H1 (cell line): ENCODE data around the gene RBP3. TPM values are rescaled to one million over a fixed set of nuclear protein-coding genes. Genes with fewer than 3 reads are reported as not detected.
A peak's percentile ranks its signal among the peaks of the same experiment; 100 is the strongest.

ENCODE experiments used
- CTCF ChIA-PET: fragments of 300-600 bp; sonication (Branson Sonifier 250); formaldehyde crosslinking; loops from one replicate; lab custom pipeline; 2021; ENCODE audit not compliant: partially characterized antibody; lab: Charles Lee
- POLR2A ChIA-PET: fragments of 300-600 bp; sonication (Branson Sonifier 250); formaldehyde crosslinking; loops from one replicate; lab custom pipeline; 2021; ENCODE audit warnings: inconsistent platforms; ENCODE audit not compliant: partially characterized antibody; lab: Charles Lee
- DNase-seq, 2 experiments: peaks; one replicate each; pipeline versions ENCODE4 v3.0.0 to v3.0.0-alpha.2; 2010 to 2022; ENCODE audit warnings: low spot score in 2 of 2, low read depth in 1 of 2, mixed read lengths in 1 of 2
- FAIRE-seq: peaks from 2 replicates; lab custom pipeline; 2011; peaks lifted over from hg19 to GRCh38; lab: Jason Lieb, UNC
- H2AFZ ChIP-seq: 2 replicates; pipeline ENCODE4 v1.8.1; 2012; ENCODE audit warnings: low read length, inconsistent platforms
- H2AK5ac ChIP-seq: 2 replicates; pipeline ENCODE4 v1.6.1; 2013; ENCODE audit warnings: low read depth, low read length
- H2BK120ac ChIP-seq: replicated peaks from 2 replicates; pipeline ENCODE3; 2013; ENCODE audit warnings: low read depth, low read length, inconsistent platforms
- H2BK12ac ChIP-seq: 2 replicates; pipeline ENCODE4 v1.6.1; 2013; ENCODE audit warnings: low read depth, low read length
- H2BK15ac ChIP-seq: 2 replicates; pipeline ENCODE4 v1.6.1; 2013; ENCODE audit warnings: low read length
- H2BK20ac ChIP-seq: 2 replicates; pipeline ENCODE4 v1.6.1; 2013; ENCODE audit warnings: low read length
- H2BK5ac ChIP-seq: 2 replicates; pipeline ENCODE4 v1.6.1; 2013; ENCODE audit warnings: low read depth, low read length
- H3K14ac ChIP-seq: 2 replicates; pipeline ENCODE4 v1.6.1; 2013; ENCODE audit warnings: inconsistent platforms; ENCODE audit not compliant: insufficient read length
- H3K18ac ChIP-seq: 2 replicates; pipeline ENCODE4 v1.6.1; 2013; ENCODE audit warnings: low read length; ENCODE audit errors: extremely low read depth
- H3K23ac ChIP-seq: 2 replicates; pipeline ENCODE4 v1.6.1; 2013; ENCODE audit warnings: inconsistent platforms; ENCODE audit not compliant: insufficient read length
- H3K23me2 ChIP-seq: 2 replicates; pipeline ENCODE4 v1.6.1; 2013; ENCODE audit warnings: low read depth, low read length
- H3K27ac ChIP-seq: 2 replicates; pipeline ENCODE4 v1.6.1; 2011; ENCODE audit warnings: low read depth, low read length, inconsistent platforms
- H3K27me3 ChIP-seq, 4 experiments: replicated peaks in 1 of 4; 1 replicate in 1 of 4; 2 replicates in 3 of 4; pipeline versions ENCODE4 v1.6.1 to v1.8.1; 2011 to 2013; ENCODE audit warnings: low read length in 3 of 4, mild to moderate bottlenecking in 3 of 4, inconsistent platforms in 2 of 4, mixed read lengths in 2 of 4, moderate library complexity in 1 of 4; ENCODE audit not compliant: control insufficient read depth in 3 of 4, insufficient read depth in 3 of 4; ENCODE audit errors: extremely low read depth in 1 of 4
- H3K36me3 ChIP-seq, 4 experiments: 2 replicates each; pipeline versions ENCODE4 v1.6.1 to v1.8.1; 2011 to 2013; ENCODE audit warnings: mild to moderate bottlenecking in 4 of 4, low read length in 3 of 4, moderate library complexity in 2 of 4, control low read depth in 1 of 4, inconsistent platforms in 1 of 4; ENCODE audit not compliant: insufficient read depth in 4 of 4, control insufficient read depth in 2 of 4
- H3K4ac ChIP-seq: replicated peaks from 2 replicates; pipeline ENCODE3; 2013; ENCODE audit warnings: low read length, low read depth, mixed read lengths, inconsistent platforms; ENCODE audit not compliant: insufficient read length
- H3K4me1 ChIP-seq, 4 experiments: replicated peaks in 1 of 4; 1 replicate in 1 of 4; 2 replicates in 3 of 4; pipeline versions ENCODE4 v1.6.1 to v1.8.1; 2011 to 2013; ENCODE audit warnings: low read length in 3 of 4, inconsistent platforms in 2 of 4, mixed read lengths in 1 of 4; ENCODE audit not compliant: insufficient read depth in 4 of 4, control insufficient read depth in 3 of 4
- H3K4me2 ChIP-seq, 2 experiments: 2 replicates each; pipeline versions ENCODE4 v1.6.1 to v1.8.1; 2011 to 2013; ENCODE audit warnings: low read depth in 2 of 2, low read length in 2 of 2, control low read depth in 1 of 2, inconsistent platforms in 1 of 2, mild to moderate bottlenecking in 1 of 2; ENCODE audit not compliant: insufficient read depth in 1 of 2
- H3K4me3 ChIP-seq, 4 experiments: fragments of 200-600, 300-600 bp in 1 of 4; sonication (generic), shearing (Covaris generic), sonication (Bioruptor Twin) in 1 of 4; 2 replicates each; pipeline versions ENCODE4 v1.5.1 to v1.8.1; 2011 to 2016; ENCODE audit warnings: low read length in 4 of 4, low read depth in 3 of 4, control low read depth in 2 of 4, inconsistent platforms in 2 of 4, mild to moderate bottlenecking in 2 of 4, mixed read lengths in 1 of 4, moderate library complexity in 1 of 4; ENCODE audit not compliant: insufficient read depth in 2 of 4; ENCODE audit errors: extremely low read depth in 1 of 4
- H3K56ac ChIP-seq: replicated peaks from 2 replicates; pipeline ENCODE3; 2013; ENCODE audit warnings: low read depth, mild to moderate bottlenecking, mixed read lengths, low read length, inconsistent platforms; ENCODE audit not compliant: insufficient read length
- H3K79me1 ChIP-seq: 2 replicates; pipeline ENCODE4 v1.6.1; 2013; ENCODE audit warnings: low read depth, low read length, control low read depth
- H3K79me2 ChIP-seq, 2 experiments: 2 replicates each; pipeline versions ENCODE4 v1.6.1 to v1.8.1; 2012 to 2013; ENCODE audit warnings: low read length in 2 of 2, mild to moderate bottlenecking in 2 of 2, inconsistent platforms in 1 of 2; ENCODE audit not compliant: insufficient read depth in 2 of 2, control insufficient read depth in 1 of 2
- H3K9ac ChIP-seq, 4 experiments: replicated peaks in 1 of 4; 1 replicate in 1 of 4; 2 replicates in 3 of 4; pipeline versions ENCODE4 v1.6.1 to v1.8.1; 2011 to 2013; ENCODE audit warnings: low read depth in 3 of 4, low read length in 3 of 4, control low read depth in 2 of 4, mild to moderate bottlenecking in 2 of 4, moderate library complexity in 2 of 4, inconsistent platforms in 1 of 4; ENCODE audit errors: extremely low read depth in 1 of 4
- H3K9me3 ChIP-seq, 2 experiments: 2 replicates each; pipeline versions ENCODE4 v1.6.1 to v1.8.1; 2012 to 2013; ENCODE audit warnings: mild to moderate bottlenecking in 2 of 2, moderate library complexity in 2 of 2, control low read depth in 1 of 2, inconsistent platforms in 1 of 2, low read depth in 1 of 2, low read length in 1 of 2, mixed read lengths in 1 of 2; ENCODE audit not compliant: insufficient read depth in 2 of 2
- H4K20me1 ChIP-seq, 2 experiments: replicated peaks in 1 of 2; 2 replicates each; pipeline versions ENCODE3 to v1.8.1; 2011 to 2013; ENCODE audit warnings: inconsistent platforms in 2 of 2, low read length in 2 of 2, mild to moderate bottlenecking in 1 of 2; ENCODE audit not compliant: insufficient read depth in 2 of 2, control insufficient read depth in 1 of 2
- H4K5ac ChIP-seq: 2 replicates; pipeline ENCODE4 v1.6.1; 2013; ENCODE audit warnings: low read length, low read depth, mixed read lengths, inconsistent platforms; ENCODE audit not compliant: insufficient read length
- H4K8ac ChIP-seq: 2 replicates; pipeline ENCODE4 v1.8.0; 2013; ENCODE audit warnings: mild to moderate bottlenecking, moderate library complexity, low read length, inconsistent platforms; ENCODE audit not compliant: insufficient read depth; ENCODE audit errors: extremely low read depth
- H4K91ac ChIP-seq: replicated peaks from 2 replicates; pipeline ENCODE3; 2013; ENCODE audit warnings: low read length, mixed read lengths, inconsistent platforms; ENCODE audit not compliant: insufficient read length
- ASH2L ChIP-seq: fragments of 200-600, 300-600 bp; sonication (generic); IDR thresholded peaks from one replicate; pipeline ENCODE4 v1.7.1; 2017; ENCODE audit warnings: low read length
- CREB1 ChIP-seq: IDR thresholded peaks from 2 replicates; pipeline ENCODE4 v1.6.1; 2012; ENCODE audit warnings: inconsistent platforms
- E2F6 ChIP-seq: IDR thresholded peaks from 2 replicates; pipeline ENCODE4 v1.6.1; 2012; ENCODE audit warnings: inconsistent platforms
- JUN ChIP-seq: IDR thresholded peaks from 2 replicates; pipeline ENCODE4 v1.6.1; 2011; ENCODE audit warnings: low read depth, mild to moderate bottlenecking, improper control_type of control experiment, low read length
- MAFK ChIP-seq: IDR thresholded peaks from 2 replicates; pipeline ENCODE4 v1.6.1; 2012; ENCODE audit warnings: low read depth, mild to moderate bottlenecking, improper control_type of control experiment, low read length
- MAX ChIP-seq: IDR thresholded peaks from 2 replicates; pipeline ENCODE4 v1.6.1; 2012; ENCODE audit warnings: inconsistent platforms
- RAD21 ChIP-seq, 2 experiments: IDR thresholded peaks in 1 of 2; conservative IDR thresholded peaks in 1 of 2; 2 replicates each; pipeline ENCODE4 v1.6.1; 2011; ENCODE audit warnings: low read depth in 2 of 2, low read length in 2 of 2, improper control_type of control experiment in 1 of 2, inconsistent platforms in 1 of 2, mild to moderate bottlenecking in 1 of 2, moderate library complexity in 1 of 2
- RNF2 ChIP-seq: fragments of 200-900, 300-1000 bp; sonication (generic); IDR thresholded peaks from 2 replicates; pipeline ENCODE4 v1.7.1; 2016; ENCODE audit warnings: borderline replicate concordance, low read depth, mild to moderate bottlenecking, antibody characterized with exemption, low read length; ENCODE audit not compliant: poor library complexity, severe bottlenecking; ENCODE audit errors: missing control alignments
- TAF7 ChIP-seq: optimal IDR thresholded peaks from 2 replicates; pipeline ENCODE3; 2011; ENCODE audit warnings: low read depth, mild to moderate bottlenecking, inconsistent platforms, low read length, moderate library complexity, borderline replicate concordance
- YY1 ChIP-seq: IDR thresholded peaks from 2 replicates; pipeline ENCODE4 v1.6.1; 2011; ENCODE audit warnings: low read depth, mild to moderate bottlenecking, low read length
- ZNF274 ChIP-seq: IDR thresholded peaks from 2 replicates; pipeline ENCODE4 v1.7.0; 2012; ENCODE audit warnings: low read length, borderline replicate concordance; ENCODE audit errors: extremely low read depth
- WGBS, 2 experiments: shearing (Covaris generic) in 1 of 2; methylation state at CpG; one replicate each; pipeline versions ENCODE4 v1.1.6 to v1.1.7; 2013 to 2015; ENCODE audit warnings: low lambda C conversion rate in 2 of 2, mixed read lengths in 2 of 2, inconsistent platforms in 1 of 2, low coverage in 1 of 2, missing lambda C conversion rate in 1 of 2; ENCODE audit not compliant: insufficient replicate concordance in 2 of 2, insufficient coverage in 1 of 2, insufficient read length in 1 of 2; ENCODE audit errors: extremely low coverage in 1 of 2, missing lambda C conversion rate in 1 of 2; 5-methylcytosine and 5-hydroxymethylcytosine counted together
- polyA plus RNA-seq, 7 experiments: library from polyadenylated mRNA; depleted of rRNA in 3 of 7; stranded (reverse) in 5 of 7; unstranded in 2 of 7; fragments of >200 nt in 5 of 7; fragments of 200-250 nt in 2 of 7; gene quantifications; 1 replicate in 5 of 7; 2 replicates in 1 of 7; 4 replicates in 1 of 7; pipeline versions ENCODE4 v1.2.1 to v1.2.3, GENCODE V29; 2011 to 2013; ENCODE audit warnings: missing spikeins in 2 of 7, mixed read lengths in 2 of 7
- total RNA-seq: library from RNA; stranded (reverse); fragmentation: NEBNext Ultra II Directional; extraction: Animal tissue kit (Norgen Biotek cat#: 25700); gene quantifications from 2 replicates; pipeline ENCODE4 v1.2.1, GENCODE V29; 2021

RBP3 gene
- total and polyA plus RNA-seq, 2 of the 8 experiments (the other 6 are each of a cell fraction or from before 2014, with no cell fraction given), result not detected

- no peak overlapping the region for H4K91ac ChIP-seq
- H4K8ac ChIP-seq, result no peak overlapping the region
- no peaks in the 10 kb centered on the region for H3K79me2 ChIP-seq
- H3K23ac ChIP-seq, result no peak overlapping the region
- DNase-seq (peak; percentile 59 to 87), FAIRE-seq (no peak)
- no peaks in the 10 kb centered on the region for H3K36me3 ChIP-seq
- H3K14ac ChIP-seq, result no peak overlapping the region
- H3K4me1 ChIP-seq, result peaks cover 0 to 5% (median 0%) of the 10 kb centered on the region in 4 experiments; a peak in 3 of 7 replicates
- no peak overlapping the region for H2BK120ac ChIP-seq
- no peak overlapping the region for H2BK15ac ChIP-seq
- no peak overlapping the region for H3K18ac ChIP-seq
- no peaks in the 10 kb centered on the region for H3K9me3 ChIP-seq
- H3K4ac ChIP-seq, result no peak overlapping the region
- no peak overlapping the region for H3K27ac ChIP-seq
- no peaks in the 10 kb centered on the region for H3K27me3 ChIP-seq
- no peaks in the 10 kb centered on the region for H4K20me1 ChIP-seq
- no peak overlapping the region for H2AK5ac ChIP-seq
- no peak overlapping the region for H2BK20ac ChIP-seq
- H3K56ac ChIP-seq, result no peak overlapping the region
- H2AFZ ChIP-seq, result peak overlapping the region; percentile 99
- ChIA-PET POLR2A (no interaction called here), CTCF (interaction anchor here (0.8 to 11.8 kb wide), 32 partner anchors 9 to 317 kb away, joined by 3 to 201 read pairs (median 5); partner anchors contain the start of gene GDF10)
- no peak overlapping the region for H3K9ac ChIP-seq
- no peak overlapping the region for H3K4me3 ChIP-seq
- no peak overlapping the region for H2BK12ac ChIP-seq
- peak overlapping the region; percentile 18 for H4K5ac ChIP-seq
- no peak overlapping the region for H2BK5ac ChIP-seq
- H3K4me2 ChIP-seq, result no peak overlapping the region
- no peaks in the 10 kb centered on the region for H3K79me1 ChIP-seq
- no peaks in the 10 kb centered on the region for H3K23me2 ChIP-seq
- WGBS, 2 experiments, result 37% methylated on average over 18 of the region's 20 CpGs; no CpG with 5 or more reads in 1 of the 2 experiments
- TF ChIP-seq JUN, result no peak
- TF ChIP-seq CREB1, result no peak
- TF ChIP-seq ZNF274, result no peak
- peak; percentile 96 to 97 for TF ChIP-seq RAD21 (IDR thresholded peaks at IDR 0.05 in 1 of 2, conservative IDR thresholded peaks at IDR 0.05 in 1 of 2; ENCODE audit: low read depth in 2 of 2, low read length in 2 of 2)
- peak; percentile 56 for TF ChIP-seq MAX
- no peak for TF ChIP-seq TAF7
- no peak for TF ChIP-seq ASH2L
- TF ChIP-seq YY1, result no peak
- no peak for TF ChIP-seq RNF2
- 0 out of 2 replicates have a peak, but pooled peaks have one; percentile 16 for TF ChIP-seq E2F6
- peak; percentile 17; the same call in 1 of the 2 replicates for TF ChIP-seq MAFK
Observed at GRCh38 chr10:47311932-47312662, 36.1 kb upstream of the RBP3 start.
